Measurements from ENCODE around the gene MSL1.

DNA sequence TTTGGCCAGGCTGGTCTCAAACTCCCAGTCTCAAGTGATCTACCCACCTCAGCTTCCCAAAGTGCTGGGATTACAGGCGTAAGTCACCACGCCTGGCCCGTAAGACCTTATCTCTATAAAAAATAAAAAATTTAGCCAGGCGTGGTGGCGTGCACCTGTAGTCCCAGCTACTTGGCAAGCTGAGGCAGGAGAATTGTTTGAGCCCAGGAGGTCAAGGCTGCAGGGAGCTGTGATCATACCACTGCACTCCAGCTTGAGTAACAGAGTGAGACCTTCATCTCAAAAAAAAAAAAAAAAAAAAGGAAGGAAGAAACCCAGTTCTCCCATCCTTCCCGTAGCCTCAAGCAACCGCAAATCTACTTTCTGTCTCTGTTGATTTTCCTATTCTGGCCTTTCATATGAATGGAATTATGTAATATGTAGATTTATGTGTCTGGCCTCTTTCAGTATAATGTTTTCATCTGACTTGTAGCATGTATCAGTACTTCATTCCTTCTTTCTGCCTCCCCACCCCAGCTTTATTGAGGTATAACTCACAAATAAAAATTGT, 29.7 kb downstream of the MSL1 start:
- no peak for TF ChIP-seq POLR2A (IDR thresholded peaks at IDR 0.05; ENCODE audit: low read depth, low read length)
- TF ChIP-seq POLR2AphosphoS5 (IDR thresholded peaks at IDR 0.05; ENCODE audit: low read depth, low read length): no peak
